HG03095 (cell line): ENCODE data around the gene SPEN.
A peak's percentile ranks its signal among the peaks of the same experiment; 100 is the strongest.
"Not testable (repeated sequence)": the region's sequence is repeated elsewhere in the genome, so short reads cannot be mapped to it uniquely, and the experiment has no call there.

Source experiments
- ATAC-seq: cut with Tn5 transposase; IDR thresholded peaks from one replicate; pipeline ENCODE4 v1.9.1; 2021; ENCODE audit warnings: moderate library complexity; ENCODE audit not compliant: unreplicated experiment

SPEN gene

GRCh38 chr1:15847100-15847892, at the start of gene SPEN:
Gene SPEN (plus strand): TSS chr1:15847707. CDS start chr1:15848068, 361 bp downstream.
- ATAC-seq: peak; percentile 47

GRCh38 chr1:15799004-15799867, 48.3 kb upstream of the SPEN start:
- ATAC-seq: no peak

- no peak for ATAC-seq
These were observed 47.3 kb upstream of the SPEN start for GRCh38 chr1:15799928-15800835.

- no peak for ATAC-seq
These were observed 45.1 kb upstream of the SPEN start for GRCh38 chr1:15802234-15802965.

GRCh38 chr1:15803380-15803779, 44.1 kb upstream of the SPEN start:
- ATAC-seq: no peak

GRCh38 chr1:15804060-15804459, 43.4 kb upstream of the SPEN start:
- ATAC-seq: no peak

GRCh38 chr1:15807121-15807520, 40.4 kb upstream of the SPEN start:
- no peak for ATAC-seq

- ATAC-seq: not testable (repeated sequence)
These were observed 40.0 kb upstream of the SPEN start, which contains the start of gene UQCRHL for GRCh38 chr1:15807549-15807948. Gene UQCRHL (minus strand): TSS chr1:15807649. CDS start chr1:15807649, 0 bp downstream.

GRCh38 chr1:15808955-15809354, 38.6 kb upstream of the SPEN start:
- ATAC-seq: no peak

- ATAC-seq: no peak
These were observed 37.4 kb upstream of the SPEN start for GRCh38 chr1:15810073-15810472.

GRCh38 chr1:15816674-15817073, 30.8 kb upstream of the SPEN start:
- no peak for ATAC-seq

GRCh38 chr1:15820478-15820877, 27.0 kb upstream of the SPEN start:
- no peak for ATAC-seq

- ATAC-seq: no peak
These were observed 21.7 kb upstream of the SPEN start for GRCh38 chr1:15825800-15826199.

GRCh38 chr1:15826810-15827507, 20.5 kb upstream of the SPEN start:
- ATAC-seq: no peak

GRCh38 chr1:15827567-15827966, 19.9 kb upstream of the SPEN start:
- ATAC-seq: not testable (repeated sequence)

GRCh38 chr1:15828931-15829330, 18.6 kb upstream of the SPEN start:
- ATAC-seq: not testable (repeated sequence)

- ATAC-seq: no peak
These were observed 17.2 kb upstream of the SPEN start for GRCh38 chr1:15830258-15830657.

- no peak for ATAC-seq
These were observed 14.3 kb upstream of the SPEN start for GRCh38 chr1:15833069-15833679.

- no peak for ATAC-seq
These were observed 13.6 kb upstream of the SPEN start for GRCh38 chr1:15833842-15834405.
